Body of pancreas (tissue), 4 donors: ENCODE results near the gene TMPO. TPM values are rescaled to one million over a fixed set of nuclear protein-coding genes. Genes with fewer than 3 reads are reported as not detected.
A peak's percentile ranks its signal among the peaks of the same experiment; 100 is the strongest.

ENCODE experiments used
- ATAC-seq: fragments of 150-250 bp; one replicate; pipeline ENCODE4 v1.9.1; 2016
- DNase-seq, 4 donors: peaks; one replicate each; pipeline ENCODE4 v3.0.0-alpha.2; 2019
- H3K27ac ChIP-seq, 4 donors: fragments of 200-600 bp; sonication (generic); 1 replicate in 3 of 4; 2 replicates in 1 of 4; pipeline versions ENCODE4 v1.5.1 to v1.6.1; 2016 to 2019; ENCODE audit warnings: mild to moderate bottlenecking in 1 of 4, mixed read lengths in 1 of 4, moderate library complexity in 1 of 4
- H3K27me3 ChIP-seq, 2 donors: fragments of 200-600 bp; sonication (generic); one replicate each; pipeline ENCODE4 v1.6.0; 2016; ENCODE audit warnings: mild to moderate bottlenecking in 1 of 2
- H3K36me3 ChIP-seq, 2 donors: fragments of 200-600 bp; sonication (generic); replicated peaks in 1 of 2; 2 replicates each; pipeline ENCODE4 v1.5.1; 2016; ENCODE audit warnings: low read depth in 2 of 2; ENCODE audit not compliant: insufficient read depth in 1 of 2
- H3K4me1 ChIP-seq: fragments of 200-600 bp; sonication (generic); one replicate; pipeline ENCODE4 v1.6.0; 2016
- H3K4me3 ChIP-seq, 2 donors: fragments of 200-600 bp; sonication (generic); 1 replicate in 1 of 2; 2 replicates in 1 of 2; pipeline ENCODE4 v1.5.1; 2016 to 2019
- H3K9me3 ChIP-seq, 3 donors: fragments of 200-600 bp; sonication (generic); 1 replicate in 2 of 3; 2 replicates in 1 of 3; pipeline ENCODE4 v1.5.1; 2016
- POLR2A ChIP-seq, 3 donors: fragments of 450-650 bp; IDR thresholded peaks; one replicate each; pipeline ENCODE4 v1.6.1; 2016; ENCODE audit warnings: antibody characterized with exemption in 3 of 3, mild to moderate bottlenecking in 2 of 3
- WGBS, 2 donors: methylation state at CpG; one replicate each; pipeline ENCODE4 v1.1.5; 2017; 5-methylcytosine and 5-hydroxymethylcytosine counted together
- intact Hi-C: fragments of 100-400 bp; cut with DNase I; formaldehyde crosslinking; loops from one replicate; pipeline ENCODE4 v1.15.1; 2023
- total RNA-seq, 2 donors: library from RNA; depleted of rRNA; stranded (reverse); fragments of >200 nt; gene quantifications; one replicate each; pipeline ENCODE4 v1.1.0, GENCODE V29; 2016
- TF ChIP-seq, protein P1 (sequence below), 7 experiments: fragments of 450-650 bp in 4 of 7; fragments of 200-600 bp in 3 of 7; sonication (generic) in 3 of 7; IDR thresholded peaks; one replicate each; pipeline ENCODE4 v1.5.1; 2016 to 2019; ENCODE audit warnings: antibody characterized with exemption in 7 of 7

The TMPO gene
- total RNA-seq = 10 to 100 TPM; 84.7 to 94.9 TPM

- peak; percentile 90 to 92 (median 91) for DNase-seq
- TF ChIP-seq, protein P1, sequence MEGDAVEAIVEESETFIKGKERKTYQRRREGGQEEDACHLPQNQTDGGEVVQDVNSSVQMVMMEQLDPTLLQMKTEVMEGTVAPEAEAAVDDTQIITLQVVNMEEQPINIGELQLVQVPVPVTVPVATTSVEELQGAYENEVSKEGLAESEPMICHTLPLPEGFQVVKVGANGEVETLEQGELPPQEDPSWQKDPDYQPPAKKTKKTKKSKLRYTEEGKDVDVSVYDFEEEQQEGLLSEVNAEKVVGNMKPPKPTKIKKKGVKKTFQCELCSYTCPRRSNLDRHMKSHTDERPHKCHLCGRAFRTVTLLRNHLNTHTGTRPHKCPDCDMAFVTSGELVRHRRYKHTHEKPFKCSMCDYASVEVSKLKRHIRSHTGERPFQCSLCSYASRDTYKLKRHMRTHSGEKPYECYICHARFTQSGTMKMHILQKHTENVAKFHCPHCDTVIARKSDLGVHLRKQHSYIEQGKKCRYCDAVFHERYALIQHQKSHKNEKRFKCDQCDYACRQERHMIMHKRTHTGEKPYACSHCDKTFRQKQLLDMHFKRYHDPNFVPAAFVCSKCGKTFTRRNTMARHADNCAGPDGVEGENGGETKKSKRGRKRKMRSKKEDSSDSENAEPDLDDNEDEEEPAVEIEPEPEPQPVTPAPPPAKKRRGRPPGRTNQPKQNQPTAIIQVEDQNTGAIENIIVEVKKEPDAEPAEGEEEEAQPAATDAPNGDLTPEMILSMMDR (IDR thresholded peaks at IDR 0.05) = peak in 2 of 7 experiments; percentile 4 to 22
- TF ChIP-seq POLR2A (IDR thresholded peaks at IDR 0.05) = peak; percentile 84 to 94 (median 93)
- intact Hi-C loops = no loop called here
- no peaks in the 10 kb centered on the region for H3K36me3 ChIP-seq
- peaks cover 50% of the 10 kb centered on the region for H3K4me1 ChIP-seq
- H3K9me3 ChIP-seq = no peaks in the 10 kb centered on the region
- H3K4me3 ChIP-seq = peak within 1 kb of the TSS; percentile 44 to 88
- H3K27me3 ChIP-seq = no peaks in the 10 kb centered on the region
- ATAC-seq = peak; percentile 98
- peak within 1 kb of the TSS; percentile 92 to 96 (median 94) for H3K27ac ChIP-seq
- WGBS, 2 donors = 0% methylated on average over 26 to 88 of the region's 88 CpGs
Observed at GRCh38 chr12:98515287-98516110, at the start of gene TMPO. Gene TMPO, plus strand, starts transcription at chr12:98515590. Its CDS starts 278 bp downstream, at chr12:98515868.

DNA sequence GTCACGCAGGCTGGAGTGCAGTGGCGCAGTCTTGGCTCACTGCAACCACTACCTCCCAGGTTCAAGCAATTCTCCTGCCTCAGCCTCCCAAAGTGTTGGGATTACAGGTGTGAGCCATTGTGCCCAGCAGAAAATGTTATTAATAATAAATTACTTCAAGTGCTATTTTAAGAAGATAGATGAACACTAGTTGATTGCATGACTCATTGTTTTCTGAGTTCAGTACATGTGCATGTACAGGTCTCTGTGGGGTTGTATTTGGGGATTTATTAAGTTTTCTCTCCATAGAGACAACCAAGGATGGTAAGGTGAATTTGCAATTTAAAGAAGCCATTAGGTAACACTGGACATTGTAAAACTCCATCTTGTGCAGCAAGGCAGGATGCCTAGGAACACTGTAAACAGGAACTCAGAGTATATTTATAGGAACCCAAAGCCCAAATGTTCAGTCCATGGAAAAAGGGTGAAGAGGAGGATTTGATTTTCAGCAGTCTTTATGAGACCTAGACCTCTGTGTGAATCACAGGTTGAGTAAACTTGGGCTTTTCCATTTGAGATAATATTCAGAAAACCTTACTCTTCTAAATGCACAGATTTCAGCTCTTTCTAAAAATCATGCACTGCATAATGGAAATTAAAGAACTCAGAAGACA, 49.3 kb upstream of the TMPO start:
- WGBS, 2 donors = 83 to 90% methylated on average over 2 of the region's 2 CpGs
- H3K9me3 ChIP-seq = no peaks in the 10 kb centered on the region
- no peak for TF ChIP-seq POLR2A (IDR thresholded peaks at IDR 0.05)
- TF ChIP-seq, protein P1 (IDR thresholded peaks at IDR 0.05) = no peak
- no peaks in the 10 kb centered on the region for H3K27me3 ChIP-seq
- intact Hi-C loops = no loop called here
- H3K4me3 ChIP-seq = no peak overlapping the region
- H3K27ac ChIP-seq = no peak overlapping the region
- DNase-seq (no peak), ATAC-seq (no peak)
- no peaks in the 10 kb centered on the region for H3K36me3 ChIP-seq
- peaks cover 32% of the 10 kb centered on the region for H3K4me1 ChIP-seq

- H3K27me3 ChIP-seq = no peaks in the 10 kb centered on the region
- DNase-seq = no peak
- peaks cover 40% of the 10 kb centered on the region for H3K4me1 ChIP-seq
- TF ChIP-seq, protein P1 (IDR thresholded peaks at IDR 0.05) = no peak
- TF ChIP-seq POLR2A (IDR thresholded peaks at IDR 0.05) = no peak
- 93% methylated on average over 5 of the region's 5 CpGs for WGBS, 2 donors
- H3K4me3 ChIP-seq = no peak overlapping the region
- ATAC-seq = no peak
- H3K27ac ChIP-seq = no peak overlapping the region
- no peaks in the 10 kb centered on the region for H3K36me3 ChIP-seq
- intact Hi-C loops = no loop called here
- no peaks in the 10 kb centered on the region for H3K9me3 ChIP-seq
Observed at GRCh38 chr12:98466640-98467400, 48.6 kb upstream of the TMPO start.

- TF ChIP-seq, protein P1 (IDR thresholded peaks at IDR 0.05) = no peak
- no peak for TF ChIP-seq POLR2A (IDR thresholded peaks at IDR 0.05)
- no peaks in the 10 kb centered on the region for H3K36me3 ChIP-seq
- 93 to 95% methylated on average over 2 of the region's 2 CpGs for WGBS, 2 donors
- H3K27me3 ChIP-seq = no peaks in the 10 kb centered on the region
- no peak for DNase-seq
- no peak overlapping the region for H3K4me3 ChIP-seq
- peak overlapping the region in 1 of 4 donors; percentile 87 for H3K27ac ChIP-seq
- no peak for ATAC-seq
- intact Hi-C loops = no loop called here
- H3K4me1 ChIP-seq = peaks cover 41% of the 10 kb centered on the region
- no peaks in the 10 kb centered on the region for H3K9me3 ChIP-seq
Observed at GRCh38 chr12:98469109-98469508, 46.3 kb upstream of the TMPO start.
